NCI-H146 treated with DMSO at 0.1 percent for 48 hours (cell line): ENCODE results near the gene PRKAA1.
A peak's percentile ranks its signal among the peaks of the same experiment; 100 is the strongest.

Source experiments
- DNase-seq: peaks from one replicate; lab custom pipeline; 2025; ENCODE audit not compliant: unreplicated experiment; lab: John Stamatoyannopoulos, UW

PRKAA1 gene

GRCh38 chr5:40798012-40798800 lies at the start of gene PRKAA1:
PRKAA1 (minus strand) TSS chr5:40798374; CDS start chr5:40798189, 185 bp downstream.
- peak; percentile 78 for DNase-seq

GRCh38 chr5:40847525-40847924 lies 49.4 kb upstream of the PRKAA1 start:
- DNase-seq = no peak

- no peak for DNase-seq
Observed at GRCh38 chr5:40846371-40846770, 48.2 kb upstream of the PRKAA1 start.

- no peak for DNase-seq
Observed at GRCh38 chr5:40844565-40844964, 46.4 kb upstream of the PRKAA1 start.

GRCh38 chr5:40842351-40842750 lies 44.2 kb upstream of the PRKAA1 start:
- DNase-seq = no peak

- DNase-seq = no peak
Observed at GRCh38 chr5:40841068-40841805, 43.1 kb upstream of the PRKAA1 start, which contains the start of gene CARD6. CARD6 (plus strand) TSS chr5:40841367; CDS start chr5:40841383, 16 bp downstream.

GRCh38 chr5:40838086-40838485 lies 39.9 kb upstream of the PRKAA1 start:
- no peak for DNase-seq

- peak; percentile 85 for DNase-seq
Observed at GRCh38 chr5:40834849-40835787, 36.9 kb upstream of the PRKAA1 start, which contains the start of gene RPL37. RPL37 (minus strand) TSS chr5:40835222; CDS start chr5:40835185, 37 bp downstream.

GRCh38 chr5:40834391-40834848 lies 36.2 kb upstream of the PRKAA1 start:
- no peak for DNase-seq

GRCh38 chr5:40833712-40834229 lies 35.6 kb upstream of the PRKAA1 start:
- no peak for DNase-seq

- no peak for DNase-seq
Observed at GRCh38 chr5:40832345-40832744, 34.2 kb upstream of the PRKAA1 start.

GRCh38 chr5:40831346-40832210 lies 33.4 kb upstream of the PRKAA1 start:
- DNase-seq = no peak

- DNase-seq = no peak
Observed at GRCh38 chr5:40829748-40830533, 31.8 kb upstream of the PRKAA1 start.

GRCh38 chr5:40828690-40829661 lies 30.8 kb upstream of the PRKAA1 start:
- no peak for DNase-seq

GRCh38 chr5:40828021-40828631 lies 30.0 kb upstream of the PRKAA1 start:
- no peak for DNase-seq

GRCh38 chr5:40827188-40827977 lies 29.2 kb upstream of the PRKAA1 start:
- DNase-seq = no peak
